ENCODE measurements around the gene EPS15.
A peak's percentile ranks its signal among the peaks of the same experiment; 100 is the strongest.

EPS15 gene

GRCh38 chr1:51316113-51316845, 202.8 kb downstream of the EPS15 start:
- no peaks in the 10 kb centered on the region for H3K36me3 ChIP-seq
- no peak overlapping the region for H3K27ac ChIP-seq
- no peak overlapping the region for H3K4me3 ChIP-seq
- H3K27me3 ChIP-seq = no peaks in the 10 kb centered on the region
- TF ChIP-seq CTCF (IDR thresholded peaks at IDR 0.05) = no peak
- DNase-seq = no peak
- peaks cover 0 to 10% (median 0%) of the 10 kb centered on the region in 4 donors for H3K4me1 ChIP-seq
- intact Hi-C loops (cut with DNase I; ENCODE audit: low total_unique reads) = no loop called here
- H3K9me3 ChIP-seq = no peaks in the 10 kb centered on the region

- no peak overlapping the region for H3K27ac ChIP-seq
- no peak overlapping the region for H3K4me3 ChIP-seq
- H3K27me3 ChIP-seq = no peaks in the 10 kb centered on the region
- peaks cover 0 to 10% (median 0%) of the 10 kb centered on the region in 4 donors for H3K4me1 ChIP-seq
- no peak for DNase-seq
- TF ChIP-seq CTCF (IDR thresholded peaks at IDR 0.05) = no peak
- intact Hi-C loops (cut with DNase I; ENCODE audit: low total_unique reads) = no loop called here
- no peaks in the 10 kb centered on the region for H3K36me3 ChIP-seq
- H3K9me3 ChIP-seq = no peaks in the 10 kb centered on the region
Measured at GRCh38 chr1:51314974-51315373, 204.1 kb downstream of the EPS15 start.

- intact Hi-C loops (cut with DNase I; ENCODE audit: low total_unique reads) = no loop called here
- Histone ChIP-seq H3K4me3 (no peak overlapping the region), H3K9me3 (no peaks in the 10 kb centered on the region), H3K36me3 (no peaks in the 10 kb centered on the region), H3K4me1 (peaks cover 0 to 10% (median 0%) of the 10 kb centered on the region in 4 donors), H3K27ac (no peak overlapping the region), H3K27me3 (no peaks in the 10 kb centered on the region)
- peak in 1 of 2 donors; percentile 56 for DNase-seq
- no peak for TF ChIP-seq CTCF (IDR thresholded peaks at IDR 0.05)
Measured at GRCh38 chr1:51313961-51314777, 204.9 kb downstream of the EPS15 start.

- TF ChIP-seq CTCF (IDR thresholded peaks at IDR 0.05) = peak in 1 of 2 experiments; percentile 5
- H3K27me3 ChIP-seq = no peaks in the 10 kb centered on the region
- intact Hi-C loops (cut with DNase I; ENCODE audit: low total_unique reads) = no loop called here
- no peak for DNase-seq
- H3K4me1 ChIP-seq = peaks cover 0 to 10% (median 0%) of the 10 kb centered on the region in 4 donors
- H3K4me3 ChIP-seq = no peak overlapping the region
- H3K36me3 ChIP-seq = no peaks in the 10 kb centered on the region
- no peaks in the 10 kb centered on the region for H3K9me3 ChIP-seq
- no peak overlapping the region for H3K27ac ChIP-seq
Measured at GRCh38 chr1:51313268-51313852, 205.7 kb downstream of the EPS15 start.

- Histone ChIP-seq H3K4me1 (peaks cover 0 to 10% (median 0%) of the 10 kb centered on the region in 4 donors), H3K27ac (no peak overlapping the region), H3K9me3 (no peaks in the 10 kb centered on the region), H3K36me3 (no peaks in the 10 kb centered on the region), H3K4me3 (no peak overlapping the region), H3K27me3 (no peaks in the 10 kb centered on the region)
- DNase-seq = no peak
- TF ChIP-seq CTCF (IDR thresholded peaks at IDR 0.05) = no peak
- intact Hi-C loops (cut with DNase I; ENCODE audit: low total_unique reads) = no loop called here
Measured at GRCh38 chr1:51312718-51313117, 206.3 kb downstream of the EPS15 start.
